ENCODE data around the gene PTH2R.
"Not testable (repeated sequence)": the region's sequence is repeated elsewhere in the genome, so short reads cannot be mapped to it uniquely, and the experiment has no call there.

PTH2R gene, protein sequence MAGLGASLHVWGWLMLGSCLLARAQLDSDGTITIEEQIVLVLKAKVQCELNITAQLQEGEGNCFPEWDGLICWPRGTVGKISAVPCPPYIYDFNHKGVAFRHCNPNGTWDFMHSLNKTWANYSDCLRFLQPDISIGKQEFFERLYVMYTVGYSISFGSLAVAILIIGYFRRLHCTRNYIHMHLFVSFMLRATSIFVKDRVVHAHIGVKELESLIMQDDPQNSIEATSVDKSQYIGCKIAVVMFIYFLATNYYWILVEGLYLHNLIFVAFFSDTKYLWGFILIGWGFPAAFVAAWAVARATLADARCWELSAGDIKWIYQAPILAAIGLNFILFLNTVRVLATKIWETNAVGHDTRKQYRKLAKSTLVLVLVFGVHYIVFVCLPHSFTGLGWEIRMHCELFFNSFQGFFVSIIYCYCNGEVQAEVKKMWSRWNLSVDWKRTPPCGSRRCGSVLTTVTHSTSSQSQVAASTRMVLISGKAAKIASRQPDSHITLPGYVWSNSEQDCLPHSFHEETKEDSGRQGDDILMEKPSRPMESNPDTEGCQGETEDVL

DNA sequence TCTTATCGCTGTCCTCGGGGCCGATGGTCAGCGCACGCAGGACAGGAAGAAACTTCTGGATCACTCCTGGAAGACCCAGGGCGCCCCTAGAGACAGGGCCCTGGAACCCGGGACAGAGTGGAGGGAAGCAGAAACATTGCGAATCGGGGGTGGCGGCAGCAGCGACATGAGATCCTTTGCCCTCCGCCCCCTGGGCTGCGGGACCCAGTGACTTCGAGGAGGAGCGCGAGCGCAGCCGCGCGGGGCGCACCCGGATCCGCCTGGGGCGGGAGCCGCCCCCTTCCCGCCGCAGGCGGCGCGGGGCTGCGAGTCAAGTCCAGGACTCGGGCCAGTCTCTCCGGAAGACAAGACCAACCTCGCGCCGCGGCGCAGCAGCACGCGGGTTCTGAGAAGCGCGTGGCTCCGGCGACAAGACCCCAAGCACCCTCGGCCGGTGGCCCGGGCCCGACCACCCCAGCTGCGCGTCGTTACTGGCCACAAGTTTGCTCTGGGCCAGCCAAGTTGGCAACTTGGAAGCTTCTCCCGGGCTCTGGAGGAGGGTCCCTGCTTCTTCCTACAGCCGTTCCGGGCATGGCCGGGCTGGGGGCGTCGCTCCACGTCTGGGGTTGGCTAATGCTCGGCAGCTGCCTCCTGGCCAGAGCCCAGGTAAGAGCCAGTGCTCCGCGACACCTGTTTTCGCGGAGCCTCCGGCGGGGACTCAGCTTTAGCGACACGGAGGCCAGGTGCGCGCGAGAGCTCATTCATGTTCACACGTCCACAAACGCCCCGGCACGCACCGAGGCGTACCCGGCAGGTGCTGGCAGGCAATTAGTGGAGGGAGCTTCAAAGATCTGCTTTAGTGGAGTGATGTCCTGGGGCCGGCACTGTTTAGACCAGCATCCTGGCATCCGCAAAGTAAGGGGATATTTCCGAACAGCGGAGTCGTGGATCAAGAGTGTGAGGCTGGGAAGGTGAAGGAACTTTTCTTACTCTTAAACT lies at the start of gene PTH2R:
Gene PTH2R, plus strand, starts transcription at position 319 of the 978 bp plus-strand sequence. Its CDS starts 252 bp downstream, at position 571.
- DNase-seq: peak; percentile 32

DNA sequence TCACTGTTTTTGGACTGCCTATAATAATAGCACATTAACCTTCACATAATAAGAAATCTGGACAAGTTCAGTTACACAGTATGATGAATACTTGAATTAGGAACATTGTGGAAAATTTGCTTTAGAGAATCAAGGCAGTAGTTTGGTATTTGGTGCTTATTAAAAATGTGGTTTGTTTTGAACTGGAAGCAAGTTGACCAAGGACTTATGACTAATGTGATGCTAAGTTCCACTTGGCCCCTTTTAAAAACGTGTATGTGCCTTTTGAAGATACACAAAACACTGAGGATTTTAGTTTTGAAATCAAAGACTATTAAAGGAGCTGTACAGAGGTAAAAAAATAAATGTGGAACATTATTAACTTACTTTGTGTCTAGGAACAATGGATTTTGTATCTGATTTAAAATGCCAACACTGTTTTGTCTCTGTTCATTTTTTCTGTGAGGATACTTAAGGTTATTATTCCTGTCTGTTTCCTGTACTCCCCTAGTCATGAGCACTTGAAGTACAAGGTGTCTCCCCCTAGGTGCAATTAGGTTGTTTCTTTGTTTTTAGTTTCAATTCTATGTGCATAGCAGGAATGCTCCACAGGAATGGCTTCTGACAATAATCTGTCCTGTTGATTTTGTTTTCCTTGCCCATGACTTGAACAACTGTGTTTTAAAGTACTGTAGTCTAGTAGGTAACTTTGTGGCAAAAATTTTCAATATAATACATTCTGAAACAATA lies 49.6 kb upstream of the PTH2R start:
- no peak for DNase-seq

DNA sequence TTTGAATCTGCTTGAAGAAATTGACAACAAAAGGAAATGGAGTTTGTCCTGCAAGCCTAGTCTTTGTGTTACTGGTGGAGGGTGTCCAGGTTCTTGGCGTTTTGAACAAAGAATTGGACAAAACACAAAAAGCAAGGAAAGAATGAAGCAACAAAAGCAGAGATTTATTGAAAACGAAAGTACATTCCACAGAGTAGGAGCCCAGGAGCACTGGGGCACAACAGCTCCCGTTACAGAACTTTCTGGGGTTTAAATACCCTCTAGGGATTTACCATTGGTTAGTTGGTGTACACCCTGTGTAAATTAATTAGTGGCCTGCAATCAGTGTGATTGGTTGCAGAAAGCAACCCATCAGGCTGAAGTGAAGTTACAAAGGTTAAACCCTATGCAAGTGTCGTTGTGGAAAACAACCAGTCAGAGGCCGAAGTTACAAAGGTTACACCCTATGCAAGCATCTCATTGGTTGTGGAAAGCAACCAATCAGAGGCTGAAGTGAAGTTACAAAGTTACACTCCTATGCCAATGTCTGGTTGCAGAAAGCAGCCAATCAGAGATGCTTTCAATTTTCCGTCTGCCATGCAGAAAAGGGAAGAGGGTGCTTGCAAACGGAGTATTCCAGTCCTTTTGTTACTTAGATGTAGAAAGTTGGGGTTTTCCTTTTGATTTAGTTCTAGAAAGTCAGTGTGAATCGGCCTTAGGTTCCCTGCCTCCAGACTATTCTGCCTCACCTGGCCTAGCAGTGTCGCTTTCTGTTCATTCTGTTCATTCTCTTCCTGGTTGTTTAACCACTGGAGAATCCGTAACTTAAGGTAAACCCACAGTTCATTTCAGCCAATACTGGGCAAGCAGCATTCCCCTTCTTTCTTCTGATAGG lies 47.6 kb upstream of the PTH2R start:
- no peak for DNase-seq

DNA sequence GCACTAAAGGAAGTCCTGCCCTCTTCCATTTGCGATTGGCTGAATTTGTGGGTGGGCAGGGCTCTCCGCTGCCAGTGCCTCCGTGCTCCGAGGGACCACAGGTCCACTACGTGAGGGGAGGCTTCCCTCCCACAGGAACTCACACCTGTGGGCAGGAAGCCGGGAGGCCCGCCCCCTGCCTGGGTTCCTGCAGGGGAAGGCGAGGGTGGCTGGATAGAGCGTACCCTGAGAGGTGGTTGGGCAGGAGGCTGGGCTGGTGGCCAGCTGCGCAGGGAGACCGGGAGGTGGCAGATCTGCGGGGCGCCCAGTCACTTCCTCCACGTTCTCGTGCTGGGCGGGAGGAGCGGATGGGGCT lies 47.0 kb upstream of the PTH2R start:
- DNase-seq: no peak

DNA sequence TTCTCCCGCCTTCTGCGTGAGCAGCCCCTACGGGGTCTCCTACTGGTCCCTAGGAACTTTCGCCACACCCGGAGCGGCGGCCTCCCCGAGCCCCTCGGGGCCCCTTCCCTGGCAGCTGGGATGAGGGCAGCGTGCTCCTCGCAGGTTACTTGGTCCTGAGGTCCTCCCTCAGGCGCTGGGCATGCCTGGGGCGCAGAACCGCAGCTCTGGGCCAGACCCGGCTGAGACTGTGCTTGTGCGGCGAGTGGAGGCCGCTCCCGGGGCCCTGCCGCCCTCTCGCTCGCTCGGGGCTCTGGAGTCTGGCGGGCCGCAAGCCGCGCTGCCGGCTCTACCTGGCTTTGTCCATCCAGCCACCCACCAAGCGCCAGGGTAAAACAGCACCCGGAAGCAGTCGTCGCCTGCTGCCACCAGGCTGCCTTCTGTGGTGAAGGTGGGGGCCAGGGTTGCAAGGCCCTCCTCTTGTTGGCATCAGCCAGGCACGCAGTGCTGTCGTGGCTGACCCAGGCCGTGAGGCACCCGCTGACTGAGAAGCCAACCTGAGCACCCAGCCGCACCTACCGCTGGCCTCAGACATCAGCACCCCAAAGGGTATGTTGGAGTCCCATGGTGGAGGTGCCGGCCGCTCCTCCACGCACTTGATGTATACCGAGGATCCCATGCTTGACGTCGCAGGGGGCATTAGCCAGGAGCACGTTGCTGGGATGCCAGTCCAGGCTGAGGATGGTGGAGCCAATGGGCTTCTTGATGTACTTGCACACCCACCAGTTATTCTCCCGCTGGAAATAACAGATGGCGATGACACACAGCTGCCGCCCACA lies 46.1 kb upstream of the PTH2R start:
- DNase-seq: no peak

DNA sequence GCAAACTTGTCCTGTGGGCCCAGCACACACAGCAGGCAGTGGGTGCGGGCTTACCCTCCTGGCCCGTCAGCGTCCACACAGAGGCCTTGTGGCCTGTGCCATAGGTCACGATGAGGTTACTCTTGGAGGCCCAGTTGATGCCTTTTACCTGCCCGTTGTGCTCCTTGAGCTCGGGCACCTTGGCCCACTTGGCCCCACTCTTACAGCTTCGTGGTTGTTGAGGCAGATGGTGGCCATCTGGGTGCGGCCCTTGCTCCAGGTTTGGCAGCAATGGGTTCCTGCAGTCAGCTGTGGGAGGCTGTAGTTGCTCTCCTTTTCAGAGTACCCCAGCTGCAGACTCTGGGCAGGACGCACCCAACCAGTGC lies 45.5 kb upstream of the PTH2R start:
- DNase-seq: no peak

DNA sequence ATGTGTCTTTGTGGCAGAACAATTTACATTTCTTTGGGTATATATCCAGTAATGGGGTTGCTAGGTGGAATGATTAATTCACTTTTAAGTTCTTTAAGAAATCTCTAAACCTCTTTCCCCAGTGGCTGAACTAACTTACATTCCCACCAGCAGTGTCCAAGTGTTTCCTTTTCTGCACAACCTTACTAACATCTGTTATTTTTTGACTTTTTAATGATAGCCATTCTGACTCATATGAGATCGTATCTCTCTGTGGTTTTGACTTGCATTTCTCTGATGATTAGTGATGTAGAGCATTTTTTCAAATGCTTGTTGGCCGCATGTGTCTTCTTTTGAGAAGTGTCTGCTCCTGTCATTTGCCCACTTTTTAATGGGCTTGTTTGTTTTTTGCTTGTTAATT lies 43.1 kb upstream of the PTH2R start:
- DNase-seq: no peak

DNA sequence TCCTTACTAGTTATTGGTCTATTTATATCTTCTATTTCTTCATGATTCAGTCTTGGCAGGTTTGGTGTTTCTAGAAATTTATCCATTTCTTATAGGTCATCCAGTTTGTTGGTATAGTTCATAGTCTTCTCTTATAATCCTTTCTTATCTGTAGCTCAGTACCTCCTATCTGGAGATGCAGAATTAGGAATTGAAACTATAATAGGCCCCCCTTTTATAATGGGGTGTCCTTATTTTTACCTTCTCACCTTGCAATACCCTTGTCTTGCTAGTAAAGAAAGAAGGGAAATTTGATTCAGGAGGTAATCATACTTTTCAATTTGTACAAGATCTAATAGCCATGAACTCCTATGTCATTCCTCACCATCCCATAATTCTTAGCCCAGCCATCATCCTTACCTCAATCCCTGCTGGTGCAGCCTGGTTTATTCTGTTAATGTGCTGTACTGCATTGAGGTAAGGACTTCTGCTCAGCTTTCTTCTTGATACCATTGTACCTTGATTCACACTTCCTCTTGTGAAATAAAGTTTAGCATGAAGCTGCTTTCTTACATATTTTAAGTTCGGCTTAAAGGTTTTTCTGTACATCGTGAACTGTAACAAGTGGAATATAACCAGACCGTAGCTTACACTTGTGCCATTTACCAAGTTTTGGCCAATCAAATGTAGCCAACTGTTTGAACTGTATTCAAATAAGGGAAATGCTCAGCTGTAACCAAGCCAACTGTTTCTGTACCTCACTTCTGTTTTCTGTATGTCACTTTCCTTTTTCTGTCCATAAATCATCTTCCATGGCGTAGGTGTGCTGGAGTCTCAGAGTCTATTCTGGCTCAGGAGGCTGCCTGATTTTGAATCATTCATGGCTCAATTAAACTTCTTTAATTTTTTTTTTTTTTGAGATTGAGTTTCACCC lies 40.1 kb upstream of the PTH2R start:
- no peak for DNase-seq

DNA sequence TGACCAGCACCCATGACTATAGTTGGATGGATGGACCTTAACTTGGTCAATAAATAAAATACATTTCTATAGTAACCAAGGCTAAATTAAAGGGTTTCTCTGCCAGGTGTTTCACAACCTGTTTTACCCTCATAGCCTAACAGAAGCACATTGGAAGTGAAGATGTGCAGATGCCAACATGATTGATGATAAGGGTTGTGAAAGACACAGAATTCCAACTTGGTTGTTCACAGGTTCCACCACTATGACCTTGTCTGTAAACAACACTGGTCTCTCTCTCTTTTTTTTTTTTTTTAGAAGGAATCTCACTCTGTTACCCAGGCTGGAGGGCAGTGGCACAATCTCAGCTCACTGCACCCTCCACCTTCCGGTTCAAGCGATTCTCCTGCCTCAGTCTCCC lies 37.5 kb upstream of the PTH2R start:
- DNase-seq: no peak

DNA sequence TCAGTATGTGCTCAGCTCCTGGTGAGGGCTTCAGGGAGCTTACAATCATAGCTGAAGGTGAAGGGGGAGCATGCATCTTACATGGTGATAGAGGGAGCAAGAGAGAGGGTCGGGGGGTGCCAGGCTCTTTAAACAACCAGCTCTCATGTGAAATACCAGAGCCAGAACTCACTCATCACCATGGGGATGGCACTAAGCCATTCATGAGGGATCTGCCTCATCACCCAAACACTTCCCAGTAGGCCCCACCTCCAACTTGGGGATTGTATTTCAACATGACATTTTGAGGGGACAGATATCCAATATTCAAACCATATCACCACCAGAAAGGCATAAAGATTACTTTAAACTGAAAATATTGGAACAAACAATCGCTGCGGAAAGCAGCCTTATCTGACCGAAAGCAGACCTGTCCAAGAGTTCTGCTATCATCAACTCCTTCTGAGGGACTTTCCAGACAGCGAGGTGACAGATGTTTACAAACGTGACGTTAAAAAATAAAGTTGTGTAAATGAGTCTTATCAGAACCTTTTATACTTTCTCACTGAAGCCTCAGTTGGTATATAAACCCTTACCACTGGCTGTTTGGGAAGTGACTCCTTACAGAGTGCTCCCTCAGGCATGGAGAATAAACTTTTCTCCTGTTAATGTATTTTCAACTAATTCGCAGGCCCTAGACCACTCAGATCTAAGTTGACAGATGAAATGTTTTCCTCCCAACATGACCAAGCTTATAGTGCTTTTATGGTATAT lies 35.5 kb upstream of the PTH2R start:
- no peak for DNase-seq

DNA sequence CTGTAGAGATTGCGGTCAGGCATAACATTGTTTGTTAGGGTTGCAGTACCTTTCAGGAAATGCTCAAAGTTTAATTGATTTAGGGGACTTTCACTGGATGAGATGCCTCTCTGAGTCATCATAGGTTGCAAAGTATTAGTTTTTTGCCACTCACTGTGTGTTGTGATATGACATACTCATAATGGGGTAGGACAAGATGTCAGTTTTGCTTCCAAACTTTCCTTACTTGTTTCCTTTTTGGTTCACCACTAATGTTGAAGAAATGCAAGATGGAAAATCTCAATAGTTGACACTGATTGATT lies 35.0 kb upstream of the PTH2R start:
- no peak for DNase-seq

DNA sequence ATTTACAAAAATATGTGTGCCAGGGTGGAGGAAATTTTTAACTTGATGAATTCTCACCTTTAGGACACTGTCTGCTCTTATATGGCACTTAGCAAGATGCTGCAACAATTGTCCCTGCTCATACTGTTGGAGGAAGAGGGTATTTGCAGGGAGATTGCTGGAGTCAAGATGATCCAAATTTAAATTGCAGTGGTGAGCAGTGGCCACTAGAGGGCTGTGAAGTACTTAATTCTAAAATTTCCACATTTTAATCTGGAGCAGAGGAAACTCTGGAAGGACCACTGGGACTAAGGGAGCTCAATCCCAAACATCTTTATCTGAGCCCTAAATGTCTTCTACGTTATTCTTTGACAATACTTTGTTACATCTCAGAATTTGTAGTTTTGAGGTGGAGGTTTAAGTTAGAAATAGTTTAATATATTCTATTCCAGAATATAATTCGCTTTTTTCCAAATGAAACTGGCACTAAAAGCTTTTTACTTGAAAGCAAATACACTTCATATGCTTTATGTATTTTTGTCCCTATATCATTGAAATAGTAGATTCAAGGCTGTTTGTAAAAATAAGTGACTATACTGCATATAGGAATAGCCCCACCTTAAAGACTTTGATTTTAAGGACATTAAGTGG lies 33.0 kb upstream of the PTH2R start:
- DNase-seq: peak; percentile 20

DNA sequence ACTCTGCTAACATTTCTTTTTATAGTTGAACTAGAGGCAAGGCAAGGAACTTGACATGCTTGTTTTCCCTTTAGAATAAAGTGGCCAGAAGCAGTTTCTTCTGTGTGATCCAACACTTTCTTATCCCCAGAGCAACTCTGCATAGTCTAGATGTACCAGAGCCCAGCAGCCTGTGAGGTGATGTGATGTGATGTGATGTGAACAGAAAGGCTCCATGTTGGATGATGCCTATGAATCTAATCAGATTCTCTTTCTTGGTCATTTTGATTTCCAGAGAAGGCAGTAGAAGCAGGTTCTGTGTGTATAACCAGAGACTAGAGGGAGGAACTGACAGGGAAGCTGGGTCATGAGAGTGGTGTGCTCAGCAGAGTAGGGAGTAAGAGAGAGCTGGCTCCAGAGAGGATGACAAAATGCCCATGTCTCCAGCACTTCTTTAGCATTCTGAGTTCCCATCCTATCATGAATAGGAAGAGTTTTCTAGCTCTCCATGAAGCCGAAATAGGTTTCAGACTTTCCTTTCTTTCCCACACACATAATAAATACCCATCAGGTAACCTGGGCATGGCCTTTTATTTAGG lies 31.0 kb upstream of the PTH2R start:
- DNase-seq: no peak

DNA sequence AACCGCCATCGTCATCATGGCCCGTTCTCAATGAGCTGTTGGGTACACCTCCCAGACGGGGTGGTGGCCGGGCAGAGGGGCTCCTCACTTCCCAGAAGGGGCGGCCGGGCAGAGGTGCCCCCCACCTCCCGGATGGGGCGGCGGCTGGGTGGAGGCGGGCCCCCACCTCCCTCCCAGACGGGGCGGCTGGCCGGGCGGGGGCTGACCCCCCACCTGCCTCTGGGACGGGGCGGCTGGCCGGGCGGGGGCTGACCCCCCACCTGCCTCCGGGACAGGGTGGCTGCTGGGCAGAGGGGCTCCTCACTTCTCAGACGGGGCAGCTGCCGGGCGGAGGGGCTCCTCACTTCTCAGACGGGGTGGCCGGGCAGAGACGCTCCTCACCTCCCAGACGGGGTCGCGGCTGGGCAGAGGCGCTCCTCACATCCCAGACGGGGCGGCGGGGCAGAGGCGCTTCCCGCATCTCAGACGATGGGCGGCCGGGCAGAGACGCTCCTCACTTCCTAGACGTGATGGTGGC lies 29.2 kb upstream of the PTH2R start:
- not testable (repeated sequence) for DNase-seq

DNA sequence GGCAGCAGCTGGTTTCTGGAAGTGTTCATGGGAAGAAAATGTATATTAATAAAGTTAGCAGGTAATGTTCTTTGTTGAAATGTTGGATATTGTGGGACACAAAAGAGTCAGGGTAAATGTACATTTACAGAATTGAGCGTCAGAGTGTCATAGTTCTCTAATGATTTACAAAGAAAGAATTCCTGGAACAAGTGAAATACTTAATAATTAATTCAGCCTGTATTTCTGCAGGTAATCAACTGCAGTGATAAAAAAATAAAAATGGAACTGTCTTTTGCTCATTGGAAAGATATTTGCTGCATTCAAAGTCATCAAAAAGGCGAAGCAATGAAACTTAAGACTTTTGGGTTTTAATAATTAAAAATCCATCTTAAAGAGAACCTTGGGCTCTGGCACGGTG lies 27.4 kb upstream of the PTH2R start:
- DNase-seq: no peak

DNA sequence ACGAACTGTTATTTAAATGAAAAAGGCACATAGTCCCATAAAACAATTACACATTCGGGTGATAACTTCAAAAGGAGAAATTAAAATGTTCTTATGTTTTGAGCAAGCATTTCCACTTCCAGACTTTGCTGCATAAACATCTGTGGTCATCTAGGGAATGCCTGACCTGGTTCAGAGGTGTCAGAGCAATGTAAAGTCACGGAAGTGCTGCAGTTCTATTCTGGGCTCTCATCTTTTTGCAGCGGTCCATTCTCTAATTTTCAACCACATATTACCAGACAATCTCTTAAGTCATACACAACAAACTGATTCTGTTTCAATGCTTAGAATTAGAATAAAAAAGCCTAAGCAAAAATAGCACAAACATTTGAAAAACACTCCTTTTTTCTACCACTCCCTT lies 22.0 kb upstream of the PTH2R start:
- no peak for DNase-seq

DNA sequence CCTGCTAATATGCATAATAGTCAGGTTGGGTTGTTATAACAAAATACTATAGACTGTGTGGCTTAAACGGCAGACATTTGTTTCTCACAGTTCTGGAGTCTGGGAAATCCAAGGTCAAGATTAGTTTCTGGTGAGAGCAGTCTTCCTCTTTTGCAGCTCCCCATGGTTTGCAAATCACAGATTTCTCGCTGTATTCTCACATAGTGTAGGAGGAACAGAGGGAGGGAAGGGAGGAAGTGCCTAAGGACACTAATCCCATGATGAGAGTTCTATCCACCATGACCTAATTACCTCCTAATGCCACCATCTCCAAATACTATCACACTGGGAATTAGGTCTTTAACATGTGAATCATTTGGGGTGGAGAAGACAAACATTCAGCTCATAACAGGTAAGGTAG lies 20.1 kb upstream of the PTH2R start:
- no peak for DNase-seq

DNA sequence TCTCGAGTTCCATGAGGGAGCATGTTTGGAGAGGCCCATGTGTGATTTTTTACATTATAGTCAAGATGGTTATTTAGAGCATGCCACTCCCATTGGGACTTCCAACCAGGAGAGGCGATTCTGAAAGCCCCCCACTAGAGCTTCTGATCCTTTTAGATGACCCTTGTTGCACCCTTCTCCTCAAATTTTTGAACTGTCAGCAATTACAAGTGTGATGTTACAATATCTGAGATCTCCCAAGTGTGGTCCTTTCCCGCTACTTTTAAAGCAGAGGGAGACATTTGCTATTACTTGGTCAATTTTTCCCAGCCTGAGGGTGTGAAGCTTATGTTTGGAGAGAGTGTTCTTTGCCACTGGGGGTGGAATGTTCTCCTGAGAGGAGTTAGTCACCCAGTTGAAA lies 16.7 kb upstream of the PTH2R start:
- DNase-seq: no peak

Data from DMS79 treated with DMSO at 0.1 percent for 48 hours (cell line).